ENCODE measurements around the gene CUEDC1. TPM values are rescaled to one million over a fixed set of nuclear protein-coding genes. Genes with fewer than 3 reads are reported as not detected.

CUEDC1 gene, protein sequence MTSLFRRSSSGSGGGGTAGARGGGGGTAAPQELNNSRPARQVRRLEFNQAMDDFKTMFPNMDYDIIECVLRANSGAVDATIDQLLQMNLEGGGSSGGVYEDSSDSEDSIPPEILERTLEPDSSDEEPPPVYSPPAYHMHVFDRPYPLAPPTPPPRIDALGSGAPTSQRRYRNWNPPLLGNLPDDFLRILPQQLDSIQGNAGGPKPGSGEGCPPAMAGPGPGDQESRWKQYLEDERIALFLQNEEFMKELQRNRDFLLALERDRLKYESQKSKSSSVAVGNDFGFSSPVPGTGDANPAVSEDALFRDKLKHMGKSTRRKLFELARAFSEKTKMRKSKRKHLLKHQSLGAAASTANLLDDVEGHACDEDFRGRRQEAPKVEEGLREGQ
- 76.1 TPM for total RNA-seq

DNA sequence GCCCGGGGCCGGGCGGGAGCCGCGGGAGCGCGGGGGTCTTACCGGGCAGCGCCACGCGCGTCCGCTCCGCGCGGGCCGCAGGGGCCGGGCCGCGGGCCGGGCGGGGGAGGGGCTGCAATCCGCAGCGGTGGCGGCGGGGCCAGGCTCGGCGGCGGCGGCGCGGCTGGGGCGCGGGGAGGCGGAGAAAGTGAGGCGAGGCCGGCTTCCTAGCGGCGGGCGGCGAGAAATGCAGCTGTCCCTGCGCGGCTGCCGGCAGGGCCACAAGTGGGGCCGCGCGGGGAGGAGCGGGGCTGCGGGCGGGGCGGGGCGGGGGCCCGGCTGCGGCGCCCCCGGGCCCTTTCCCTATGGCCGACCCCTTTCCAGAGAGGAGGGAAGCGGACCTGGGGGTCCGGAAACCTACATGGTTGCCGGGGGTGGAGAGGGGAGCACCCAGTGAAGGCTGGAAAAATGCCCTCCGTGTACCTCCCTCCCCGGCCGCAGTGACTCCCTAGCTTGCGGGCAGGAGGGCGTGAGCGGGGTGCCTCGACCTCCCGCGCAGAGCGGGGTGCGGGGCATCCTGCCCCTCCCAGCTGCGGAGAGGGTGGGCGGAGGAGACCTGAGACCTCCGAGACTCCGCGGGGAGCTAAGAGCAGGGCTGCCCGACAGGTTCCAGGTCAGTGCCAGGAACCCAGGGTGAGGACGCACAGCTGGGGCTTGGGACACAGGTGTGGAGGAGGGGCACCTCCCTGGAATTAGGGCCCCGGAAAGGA, at the start of gene CUEDC1:
TSS of gene CUEDC1 (minus strand) at position 230 of the 749 bp plus-strand sequence. CDS start 69,848 bp downstream, outside the sequence.
- TF ChIP-seq, protein P1, sequence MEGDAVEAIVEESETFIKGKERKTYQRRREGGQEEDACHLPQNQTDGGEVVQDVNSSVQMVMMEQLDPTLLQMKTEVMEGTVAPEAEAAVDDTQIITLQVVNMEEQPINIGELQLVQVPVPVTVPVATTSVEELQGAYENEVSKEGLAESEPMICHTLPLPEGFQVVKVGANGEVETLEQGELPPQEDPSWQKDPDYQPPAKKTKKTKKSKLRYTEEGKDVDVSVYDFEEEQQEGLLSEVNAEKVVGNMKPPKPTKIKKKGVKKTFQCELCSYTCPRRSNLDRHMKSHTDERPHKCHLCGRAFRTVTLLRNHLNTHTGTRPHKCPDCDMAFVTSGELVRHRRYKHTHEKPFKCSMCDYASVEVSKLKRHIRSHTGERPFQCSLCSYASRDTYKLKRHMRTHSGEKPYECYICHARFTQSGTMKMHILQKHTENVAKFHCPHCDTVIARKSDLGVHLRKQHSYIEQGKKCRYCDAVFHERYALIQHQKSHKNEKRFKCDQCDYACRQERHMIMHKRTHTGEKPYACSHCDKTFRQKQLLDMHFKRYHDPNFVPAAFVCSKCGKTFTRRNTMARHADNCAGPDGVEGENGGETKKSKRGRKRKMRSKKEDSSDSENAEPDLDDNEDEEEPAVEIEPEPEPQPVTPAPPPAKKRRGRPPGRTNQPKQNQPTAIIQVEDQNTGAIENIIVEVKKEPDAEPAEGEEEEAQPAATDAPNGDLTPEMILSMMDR (IDR thresholded peaks at IDR 0.05) = peak; percentile 20 to 39 (median 38)
- H3K9me3 ChIP-seq = no peaks in the 10 kb centered on the region
- H3K27ac ChIP-seq = peak within 1 kb of the TSS; percentile 97 to 98
- intact Hi-C loops (cut with DNase I) = loop anchor here (1.0 kb wide), 2 partner anchors 63 to 80 kb away; no protein-coding TSS in a partner anchor
- H3K27me3 ChIP-seq = no peaks in the 10 kb centered on the region
- peak in 1 of 2 donors; percentile 88 for DNase-seq (ENCODE audit: low spot score in 2 of 2)
- peaks cover 3 to 29% of the 10 kb centered on the region in 2 donors for H3K4me1 ChIP-seq
- H3K36me3 ChIP-seq = no peaks in the 10 kb centered on the region
- H3K4me3 ChIP-seq = peak within 1 kb of the TSS; percentile 77 to 92

DNA sequence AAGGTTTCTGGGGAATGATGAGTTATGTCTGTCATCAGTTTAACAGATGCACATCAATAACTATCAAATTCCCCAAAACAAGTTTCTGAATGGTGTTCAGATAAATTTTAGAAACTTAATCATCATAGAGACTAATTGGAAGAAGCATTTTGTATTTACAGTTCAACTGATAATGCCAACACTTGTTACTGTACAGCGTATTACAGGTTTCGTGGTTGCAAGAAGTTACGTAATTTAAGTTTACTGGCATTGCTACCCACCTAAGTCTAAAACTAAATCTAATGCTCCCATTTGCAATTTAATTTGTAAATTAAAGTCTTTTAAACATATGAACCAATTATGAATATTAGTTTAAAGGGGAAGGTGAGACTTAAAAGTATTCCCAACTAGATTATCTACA, 48.8 kb upstream of the CUEDC1 start:
- Histone ChIP-seq H3K27me3 (no peaks in the 10 kb centered on the region), H3K27ac (no peak overlapping the region), H3K4me1 (peaks cover 4 to 36% of the 10 kb centered on the region in 2 donors), H3K4me3 (no peak overlapping the region), H3K9me3 (no peaks in the 10 kb centered on the region), H3K36me3 (peaks cover 25 to 53% of the 10 kb centered on the region in 2 donors)
- intact Hi-C loops (cut with DNase I) = loop anchor here (10.0 kb wide), 1 partner anchor 899 kb away; no protein-coding TSS in a partner anchor
- TF ChIP-seq, protein P1 (IDR thresholded peaks at IDR 0.05) = no peak
- no peak for DNase-seq (ENCODE audit: low spot score in 2 of 2)

DNA sequence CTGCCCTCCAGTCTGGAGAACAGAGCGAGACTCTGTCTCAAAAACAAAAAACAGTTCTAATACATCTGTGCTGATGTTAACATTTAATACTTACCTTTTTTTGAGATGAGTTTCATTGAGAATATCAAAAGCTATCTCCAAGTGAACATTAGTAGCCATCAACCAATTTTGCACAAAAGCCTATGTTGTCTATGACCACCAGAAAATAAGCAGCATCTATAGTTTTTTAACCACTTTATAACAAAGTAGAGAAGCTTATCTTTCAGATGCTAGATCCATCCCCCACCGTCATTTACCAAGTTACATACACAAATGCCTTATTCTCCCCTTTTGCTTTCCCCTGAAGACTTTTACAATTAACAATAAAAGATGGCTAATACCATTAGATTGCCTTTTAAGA, 47.8 kb upstream of the CUEDC1 start:
- H3K27ac ChIP-seq = no peak overlapping the region
- no peak overlapping the region for H3K4me3 ChIP-seq
- TF ChIP-seq, protein P1 (IDR thresholded peaks at IDR 0.05) = no peak
- peaks cover 25 to 53% of the 10 kb centered on the region in 2 donors for H3K36me3 ChIP-seq
- H3K27me3 ChIP-seq = no peaks in the 10 kb centered on the region
- H3K9me3 ChIP-seq = no peaks in the 10 kb centered on the region
- intact Hi-C loops (cut with DNase I) = loop anchor here (10.0 kb wide), 1 partner anchor 898 kb away; no protein-coding TSS in a partner anchor
- DNase-seq (ENCODE audit: low spot score in 2 of 2) = no peak
- peaks cover 4 to 32% of the 10 kb centered on the region in 2 donors for H3K4me1 ChIP-seq

DNA sequence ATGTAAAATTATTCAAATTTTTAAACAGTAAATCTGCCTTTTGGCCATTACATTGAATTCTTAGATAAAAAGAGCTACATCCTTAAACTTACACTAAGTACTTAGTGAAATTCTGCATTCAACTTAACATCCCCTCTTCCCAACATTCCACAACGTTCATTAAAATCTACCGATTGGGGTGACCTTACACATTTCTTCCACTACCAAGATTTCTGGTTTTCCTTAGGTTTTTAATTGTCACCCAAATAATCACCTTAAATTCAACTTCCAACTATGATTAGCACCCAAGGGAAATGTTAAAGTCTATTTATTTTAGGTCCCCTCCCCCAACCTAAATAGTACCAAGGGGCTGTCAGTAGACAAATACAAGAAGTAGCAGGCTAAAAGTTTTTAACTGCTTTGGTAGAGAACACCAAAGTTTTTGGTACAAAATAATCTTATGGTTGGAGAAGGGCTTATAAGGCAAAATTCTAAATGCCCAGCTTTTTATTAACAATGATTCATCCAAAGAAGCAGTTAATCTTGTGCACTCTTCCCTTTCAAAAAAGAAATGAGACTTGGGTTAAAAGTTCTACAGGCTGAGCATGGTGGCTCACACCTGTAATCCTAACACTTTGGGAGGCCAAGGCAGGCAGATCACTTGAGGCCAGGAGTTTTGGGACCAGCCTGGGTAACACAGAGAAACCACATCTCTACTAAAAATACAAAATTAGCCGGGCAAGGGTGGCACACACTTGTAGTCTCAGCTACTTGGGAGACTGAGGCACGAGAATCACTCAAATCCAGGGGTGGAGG, 47.1 kb upstream of the CUEDC1 start:
- Histone ChIP-seq H3K27ac (no peak overlapping the region), H3K27me3 (no peaks in the 10 kb centered on the region), H3K9me3 (no peaks in the 10 kb centered on the region), H3K4me3 (no peak overlapping the region), H3K36me3 (peaks cover 25 to 58% of the 10 kb centered on the region in 2 donors), H3K4me1 (peaks cover 4 to 32% of the 10 kb centered on the region in 2 donors)
- TF ChIP-seq, protein P1 (IDR thresholded peaks at IDR 0.05) = no peak
- intact Hi-C loops (cut with DNase I) = loop anchor here (10.0 kb wide), 1 partner anchor 898 kb away; no protein-coding TSS in a partner anchor
- no peak for DNase-seq (ENCODE audit: low spot score in 2 of 2)
